ENCODE results near the gene CPO. TPM values are rescaled to one million over a fixed set of nuclear protein-coding genes. Genes with fewer than 3 reads are reported as not detected.

CPO gene
- total and polyA plus RNA-seq, 4 donors = 0.51 to 0.69 (median 0.58) TPM; not detected in 1

DNA sequence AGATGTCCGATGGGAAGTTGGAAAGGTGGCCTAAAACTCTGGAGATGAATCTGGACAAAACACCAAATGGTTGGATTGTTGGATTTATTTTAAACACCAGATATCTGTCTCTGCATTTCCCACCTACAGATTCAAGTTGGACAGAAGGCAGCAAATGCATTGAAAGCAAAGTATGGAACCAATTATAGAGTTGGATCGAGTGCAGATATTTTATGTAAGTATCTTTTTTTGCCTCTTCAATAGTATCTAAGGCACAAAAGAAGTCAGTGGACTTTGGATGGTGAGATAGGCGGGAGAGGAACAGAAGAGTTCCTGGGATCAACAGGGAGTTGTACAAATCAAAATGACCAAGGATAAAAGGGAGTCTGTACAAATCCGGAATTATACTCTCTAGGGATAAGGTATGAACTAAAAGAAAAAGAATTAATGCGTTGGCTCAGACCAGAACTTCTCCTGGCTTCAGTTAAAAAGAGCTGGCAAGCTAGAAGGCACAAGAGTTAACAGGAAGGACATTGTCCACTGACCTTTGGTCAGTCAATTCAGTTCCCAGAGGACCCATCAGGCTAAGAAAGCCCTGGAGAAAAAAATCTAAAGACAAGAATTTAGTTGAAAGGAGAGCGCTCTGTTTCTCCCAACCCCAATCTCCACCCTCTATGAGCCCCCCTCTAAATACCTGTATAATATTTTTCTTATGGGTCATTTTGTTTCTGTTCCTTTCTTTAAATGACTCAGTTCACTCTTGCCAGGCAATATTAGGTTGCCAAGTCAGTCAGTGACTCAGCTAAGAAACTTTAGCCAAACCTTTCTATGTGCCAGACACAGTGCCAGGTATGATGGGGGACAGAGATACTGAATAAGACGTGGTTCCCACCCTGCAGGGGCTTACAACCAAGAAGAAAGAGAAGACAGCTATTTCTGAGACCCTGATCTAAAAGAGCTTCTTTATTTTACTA lies 29.1 kb downstream of the CPO start:
- peak overlapping the region in 1 of 2 donors; percentile 31 for H3K4me3 ChIP-seq (ENCODE audit: low read length in 2 of 2)
- intact Hi-C loops (cut with DNase I) = no loop called here
- WGBS, 2 donors = 26% methylated on average over 7 of the region's 7 CpGs
- H3K27ac ChIP-seq (ENCODE audit: low read depth in 1 of 2, low read length in 2 of 2) = peak overlapping the region; percentile 66 to 94
- no peaks in the 10 kb centered on the region for H3K36me3 ChIP-seq (ENCODE audit: control insufficient read depth in 1 of 2, insufficient read depth in 2 of 2, low read length in 1 of 2)
- DNase-seq = no peak
- no peaks in the 10 kb centered on the region for H3K9me3 ChIP-seq (ENCODE audit: control insufficient read depth, low read length)
- H3K4me1 ChIP-seq (ENCODE audit: control insufficient read depth in 1 of 2, insufficient read depth in 2 of 2, low read length in 2 of 2) = peaks cover 7 to 14% of the 10 kb centered on the region in 2 donors
- no peaks in the 10 kb centered on the region for H3K27me3 ChIP-seq (ENCODE audit: control insufficient read depth in 1 of 2, insufficient read depth in 2 of 2, low read length in 1 of 2)
- peak; percentile 40 for ATAC-seq (ENCODE audit: low FRiP score)

GRCh38 chr2:206969192-206969591 lies 29.9 kb downstream of the CPO start:
- Histone ChIP-seq H3K4me3 (ENCODE audit: low read length in 2 of 2) (no peak overlapping the region), H3K36me3 (ENCODE audit: control insufficient read depth in 1 of 2, insufficient read depth in 2 of 2, low read length in 1 of 2) (no peaks in the 10 kb centered on the region), H3K27ac (ENCODE audit: low read depth in 1 of 2, low read length in 2 of 2) (peak overlapping the region; percentile 23 to 47), H3K27me3 (ENCODE audit: control insufficient read depth in 1 of 2, insufficient read depth in 2 of 2, low read length in 1 of 2) (no peaks in the 10 kb centered on the region), H3K9me3 (ENCODE audit: control insufficient read depth, low read length) (no peaks in the 10 kb centered on the region), H3K4me1 (ENCODE audit: control insufficient read depth in 1 of 2, insufficient read depth in 2 of 2, low read length in 2 of 2) (peaks cover 8 to 14% of the 10 kb centered on the region in 2 donors)
- intact Hi-C loops (cut with DNase I) = no loop called here
- DNase-seq (no peak), ATAC-seq (ENCODE audit: low FRiP score) (no peak)
- 46 to 51% methylated on average over 6 of the region's 6 CpGs for WGBS, 2 donors

DNA sequence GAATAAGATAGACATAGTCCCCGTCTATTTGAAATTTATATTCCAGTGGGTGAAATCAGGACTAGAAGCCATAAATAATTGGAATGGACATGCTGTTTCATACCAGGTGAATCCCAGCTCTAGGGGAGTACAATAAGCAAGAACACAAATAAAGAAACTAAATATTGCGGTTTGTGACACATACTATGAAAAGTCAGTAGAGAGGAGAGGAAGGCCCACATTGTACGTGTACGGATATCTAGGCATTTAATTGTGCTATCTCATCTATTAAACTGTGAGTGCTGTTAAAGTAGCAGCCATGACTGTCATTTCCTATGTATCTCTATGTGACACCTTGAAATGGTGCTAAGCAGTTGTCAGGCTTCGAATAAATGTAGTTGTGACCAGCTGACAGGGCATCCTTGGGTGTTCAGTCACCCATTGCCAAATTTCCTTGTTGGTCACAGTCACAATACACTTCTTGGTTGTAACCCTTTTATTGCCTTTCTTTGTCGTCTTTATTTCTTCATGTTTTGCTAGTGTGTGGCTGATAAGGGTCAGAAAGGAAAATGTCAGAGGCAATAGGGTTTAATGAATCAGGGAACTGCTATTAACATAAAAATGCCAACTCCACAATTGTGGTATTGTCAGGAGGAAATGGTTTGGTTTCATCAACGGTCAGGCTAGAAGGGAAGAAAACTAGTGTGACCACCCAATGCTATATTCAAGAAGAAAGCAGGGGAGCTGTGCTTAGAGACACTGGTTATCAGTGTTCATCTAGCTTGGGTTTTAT lies 31.5 kb downstream of the CPO start:
- H3K27me3 ChIP-seq (ENCODE audit: control insufficient read depth in 1 of 2, insufficient read depth in 2 of 2, low read length in 1 of 2) = no peaks in the 10 kb centered on the region
- no peaks in the 10 kb centered on the region for H3K36me3 ChIP-seq (ENCODE audit: control insufficient read depth in 1 of 2, insufficient read depth in 2 of 2, low read length in 1 of 2)
- WGBS, 2 donors = 82 to 85% methylated on average over 7 of the region's 7 CpGs
- intact Hi-C loops (cut with DNase I) = no loop called here
- no peak overlapping the region for H3K27ac ChIP-seq (ENCODE audit: low read depth in 1 of 2, low read length in 2 of 2)
- no peak for DNase-seq
- no peaks in the 10 kb centered on the region for H3K9me3 ChIP-seq (ENCODE audit: control insufficient read depth, low read length)
- no peak overlapping the region for H3K4me3 ChIP-seq (ENCODE audit: low read length in 2 of 2)
- no peak for ATAC-seq (ENCODE audit: low FRiP score)
- H3K4me1 ChIP-seq (ENCODE audit: control insufficient read depth in 1 of 2, insufficient read depth in 2 of 2, low read length in 2 of 2) = peaks cover 9 to 12% of the 10 kb centered on the region in 2 donors

GRCh38 chr2:206971805-206972204 lies 32.5 kb downstream of the CPO start:
- Histone ChIP-seq H3K27me3 (ENCODE audit: control insufficient read depth in 1 of 2, insufficient read depth in 2 of 2, low read length in 1 of 2) (no peaks in the 10 kb centered on the region), H3K9me3 (ENCODE audit: control insufficient read depth, low read length) (no peaks in the 10 kb centered on the region), H3K36me3 (ENCODE audit: control insufficient read depth in 1 of 2, insufficient read depth in 2 of 2, low read length in 1 of 2) (no peaks in the 10 kb centered on the region), H3K27ac (ENCODE audit: low read depth in 1 of 2, low read length in 2 of 2) (no peak overlapping the region), H3K4me1 (ENCODE audit: control insufficient read depth in 1 of 2, insufficient read depth in 2 of 2, low read length in 2 of 2) (peaks cover 7% of the 10 kb centered on the region in 2 donors), H3K4me3 (ENCODE audit: low read length in 2 of 2) (no peak overlapping the region)
- intact Hi-C loops (cut with DNase I) = no loop called here
- WGBS, 2 donors = 88 to 91% methylated on average over 3 of the region's 3 CpGs
- DNase-seq (peak in 1 of 2 donors; percentile 76), ATAC-seq (ENCODE audit: low FRiP score) (no peak)

- Histone ChIP-seq H3K36me3 (ENCODE audit: control insufficient read depth in 1 of 2, insufficient read depth in 2 of 2, low read length in 1 of 2) (no peaks in the 10 kb centered on the region), H3K27ac (ENCODE audit: low read depth in 1 of 2, low read length in 2 of 2) (no peak overlapping the region), H3K4me1 (ENCODE audit: control insufficient read depth in 1 of 2, insufficient read depth in 2 of 2, low read length in 2 of 2) (peaks cover 0 to 4% of the 10 kb centered on the region in 2 donors), H3K4me3 (ENCODE audit: low read length in 2 of 2) (no peak overlapping the region), H3K27me3 (ENCODE audit: control insufficient read depth in 1 of 2, insufficient read depth in 2 of 2, low read length in 1 of 2) (no peaks in the 10 kb centered on the region), H3K9me3 (ENCODE audit: control insufficient read depth, low read length) (no peaks in the 10 kb centered on the region)
- intact Hi-C loops (cut with DNase I) = no loop called here
- DNase-seq (no peak), ATAC-seq (ENCODE audit: low FRiP score) (no peak)
- 14 to 28% methylated on average over 2 of the region's 2 CpGs for WGBS, 2 donors
Measured at GRCh38 chr2:206974551-206974950, 35.2 kb downstream of the CPO start.

GRCh38 chr2:206978746-206979145 lies 39.4 kb downstream of the CPO start:
- Histone ChIP-seq H3K4me1 (ENCODE audit: control insufficient read depth in 1 of 2, insufficient read depth in 2 of 2, low read length in 2 of 2) (peaks cover 0 to 4% of the 10 kb centered on the region in 2 donors), H3K27me3 (ENCODE audit: control insufficient read depth in 1 of 2, insufficient read depth in 2 of 2, low read length in 1 of 2) (no peaks in the 10 kb centered on the region), H3K27ac (ENCODE audit: low read depth in 1 of 2, low read length in 2 of 2) (no peak overlapping the region), H3K9me3 (ENCODE audit: control insufficient read depth, low read length) (no peaks in the 10 kb centered on the region), H3K36me3 (ENCODE audit: control insufficient read depth in 1 of 2, insufficient read depth in 2 of 2, low read length in 1 of 2) (no peaks in the 10 kb centered on the region), H3K4me3 (ENCODE audit: low read length in 2 of 2) (no peak overlapping the region)
- WGBS, 2 donors = 76 to 78% methylated on average over 5 of the region's 5 CpGs
- DNase-seq = no peak
- intact Hi-C loops (cut with DNase I) = no loop called here
- peak; percentile 49 for ATAC-seq (ENCODE audit: low FRiP score)

- DNase-seq = no peak
- WGBS, 2 donors = 96 to 99% methylated on average over 3 of the region's 3 CpGs
- Histone ChIP-seq H3K27me3 (ENCODE audit: control insufficient read depth in 1 of 2, insufficient read depth in 2 of 2, low read length in 1 of 2) (no peaks in the 10 kb centered on the region), H3K36me3 (ENCODE audit: control insufficient read depth in 1 of 2, insufficient read depth in 2 of 2, low read length in 1 of 2) (no peaks in the 10 kb centered on the region), H3K4me1 (ENCODE audit: control insufficient read depth in 1 of 2, insufficient read depth in 2 of 2, low read length in 2 of 2) (peaks cover 0 to 2% of the 10 kb centered on the region in 2 donors), H3K9me3 (ENCODE audit: control insufficient read depth, low read length) (no peaks in the 10 kb centered on the region), H3K4me3 (ENCODE audit: low read length in 2 of 2) (no peak overlapping the region), H3K27ac (ENCODE audit: low read depth in 1 of 2, low read length in 2 of 2) (no peak overlapping the region)
- ATAC-seq (ENCODE audit: low FRiP score) = no peak
- intact Hi-C loops (cut with DNase I) = no loop called here
Measured at GRCh38 chr2:206979365-206979764, 40.0 kb downstream of the CPO start.

GRCh38 chr2:206979922-206980321 lies 40.6 kb downstream of the CPO start:
- DNase-seq = no peak
- WGBS, 2 donors = 53 to 62% methylated on average over 2 of the region's 2 CpGs
- no peak overlapping the region for H3K4me3 ChIP-seq (ENCODE audit: low read length in 2 of 2)

More at GRCh38 chr2:206979922-206980321, 40.6 kb downstream of the CPO start:
- intact Hi-C loops (cut with DNase I) = loop anchor here (2.0 to 10.0 kb wide), 7 partner anchors 175 to 493 kb away; partner anchors contain the start of gene KLF7 (in 1 of the 2)
- Histone ChIP-seq H3K9me3 (ENCODE audit: control insufficient read depth, low read length) (no peaks in the 10 kb centered on the region), H3K36me3 (ENCODE audit: control insufficient read depth in 1 of 2, insufficient read depth in 2 of 2, low read length in 1 of 2) (peaks cover 0 to under 1% of the 10 kb centered on the region in 2 donors), H3K27me3 (ENCODE audit: control insufficient read depth in 1 of 2, insufficient read depth in 2 of 2, low read length in 1 of 2) (no peaks in the 10 kb centered on the region), H3K4me1 (ENCODE audit: control insufficient read depth in 1 of 2, insufficient read depth in 2 of 2, low read length in 2 of 2) (no peaks in the 10 kb centered on the region), H3K27ac (ENCODE audit: low read depth in 1 of 2, low read length in 2 of 2) (no peak overlapping the region)
- ATAC-seq (ENCODE audit: low FRiP score) = no peak

All from aorta (tissue), 5 donors.